K562 (cell line): Measurements from ENCODE around the gene MVK. TPM values are rescaled to one million over a fixed set of nuclear protein-coding genes. Genes with fewer than 3 reads are reported as not detected.

Source experiments
- BCL6 ChIP-seq: fragments of 250-450 bp; sonication (Bioruptor Pico); IDR thresholded peaks from 2 replicates; pipeline ENCODE4 v1.4.0; 2020
- CREB1 ChIP-seq, 2 experiments: sonication (generic) in 1 of 2; formaldehyde crosslinking in 1 of 2; IDR thresholded peaks; 2 replicates each; pipeline versions ENCODE4 v1.6.1 to v1.8.0; 2012 to 2022; ENCODE audit warnings: inconsistent platforms in 1 of 2, mild to moderate bottlenecking in 1 of 2, missing genetic modification reagents in 1 of 2, moderate library complexity in 1 of 2
- FOXP1 ChIP-seq: sonication (generic); formaldehyde crosslinking; IDR thresholded peaks from 2 replicates; pipeline ENCODE4 v1.8.0; 2022; ENCODE audit warnings: mild to moderate bottlenecking, missing genetic modification reagents
- NFIC ChIP-seq: fragments of 450-650 bp; IDR thresholded peaks from 2 replicates; pipeline ENCODE4 v1.6.1; 2017; ENCODE audit warnings: mild to moderate bottlenecking, inconsistent platforms
- SREBF1 ChIP-seq: fragments of 150-350 bp; IDR thresholded peaks from 2 replicates; pipeline ENCODE4 v1.6.1; 2014; ENCODE audit warnings: antibody characterized with exemption, low read depth, low read length, borderline replicate concordance
- TOE1 ChIP-seq, 2 experiments: fragments of 450-650 bp in 1 of 2; sonication (generic) in 1 of 2; formaldehyde crosslinking in 1 of 2; IDR thresholded peaks; 2 replicates each; pipeline versions ENCODE4 v1.7.1 to v1.8.0; 2016 to 2022; ENCODE audit warnings: borderline replicate concordance in 2 of 2, mild to moderate bottlenecking in 2 of 2, antibody characterized with exemption in 1 of 2, inconsistent platforms in 1 of 2, low read depth in 1 of 2, missing genetic modification reagents in 1 of 2, moderate library complexity in 1 of 2
- ZBTB5 ChIP-seq: fragments of 450-650 bp; IDR thresholded peaks from 2 replicates; pipeline ENCODE4 v1.6.1; 2017; ENCODE audit warnings: antibody characterized with exemption
- ZNF75A ChIP-seq: fragments of 450-650 bp; formaldehyde crosslinking; IDR thresholded peaks from 2 replicates; pipeline ENCODE4 v1.4.0; 2020; ENCODE audit warnings: mild to moderate bottlenecking
- polyA plus RNA-seq, 8 experiments: library from polyadenylated mRNA; depleted of rRNA in 4 of 8; stranded (reverse) in 5 of 8; unstranded in 3 of 8; fragments of >200 nt; fragmentation: Nextera tagmentation in 2 of 8; fragmentation: Illumina TruSeq in 1 of 8; extraction: Ambion mirVana in 2 of 8; extraction: Trizol in 1 of 8; gene quantifications; 2 replicates each; pipeline versions ENCODE4 v1.2.1 to v1.2.3, GENCODE V29; 2011 to 2014; ENCODE audit warnings: inconsistent platforms in 1 of 8, missing spikeins in 1 of 8
- total RNA-seq, 7 experiments: library from RNA; depleted of rRNA in 6 of 7; stranded (reverse); fragments of >200 nt in 6 of 7; fragmentation: Illumina TruSeq in 2 of 7; extraction: Trizol in 2 of 7; gene quantifications; 2 replicates each; pipeline versions ENCODE4 v1.2.1 to v1.2.3, GENCODE V29; 2011 to 2021; ENCODE audit warnings: low replicate concordance in 1 of 7
- TF ChIP-seq, protein P1 (sequence below): fragments of 250-450 bp; sonication (Bioruptor Pico); IDR thresholded peaks from 2 replicates; pipeline ENCODE4 v1.5.0; 2022; ENCODE audit warnings: mild to moderate bottlenecking
- TF ChIP-seq, protein P2 (sequence below): fragments of 200-600 bp; sonication (generic); IDR thresholded peaks from one replicate; pipeline ENCODE4 v1.6.1; 2012; ENCODE audit warnings: mild to moderate bottlenecking, low read depth, low read length, inconsistent platforms

MVK gene
- total and polyA plus RNA-seq, 9 of the 15 experiments (the other 6 are each of a cell fraction or from before 2014, with no cell fraction given): 0.41 to 33.6 (median 18.8) TPM

- TF ChIP-seq ZBTB5 (peak; percentile 91), CREB1 (IDR thresholded peaks at IDR 0.05) (peak; percentile 100), CREB1 (CRISPR knock-in tag; IDR thresholded peaks at IDR 0.05) (peak; percentile 99), ZNF75A (CRISPR knock-in tag) (no peak), FOXP1 (CRISPR knock-in tag) (0 out of 2 replicates have a peak, but pooled peaks have one; percentile 32), SREBF1 (peak; percentile 96), NFIC (peak; percentile 76), BCL6 (no peak), TOE1 (IDR thresholded peaks at IDR 0.05; ENCODE audit: borderline replicate concordance) (peak; percentile 90), TOE1 (CRISPR knock-in tag; IDR thresholded peaks at IDR 0.05; ENCODE audit: borderline replicate concordance, low read depth) (no peak; the same call in 1 of the 2 replicates)
- TF ChIP-seq, protein P1, sequence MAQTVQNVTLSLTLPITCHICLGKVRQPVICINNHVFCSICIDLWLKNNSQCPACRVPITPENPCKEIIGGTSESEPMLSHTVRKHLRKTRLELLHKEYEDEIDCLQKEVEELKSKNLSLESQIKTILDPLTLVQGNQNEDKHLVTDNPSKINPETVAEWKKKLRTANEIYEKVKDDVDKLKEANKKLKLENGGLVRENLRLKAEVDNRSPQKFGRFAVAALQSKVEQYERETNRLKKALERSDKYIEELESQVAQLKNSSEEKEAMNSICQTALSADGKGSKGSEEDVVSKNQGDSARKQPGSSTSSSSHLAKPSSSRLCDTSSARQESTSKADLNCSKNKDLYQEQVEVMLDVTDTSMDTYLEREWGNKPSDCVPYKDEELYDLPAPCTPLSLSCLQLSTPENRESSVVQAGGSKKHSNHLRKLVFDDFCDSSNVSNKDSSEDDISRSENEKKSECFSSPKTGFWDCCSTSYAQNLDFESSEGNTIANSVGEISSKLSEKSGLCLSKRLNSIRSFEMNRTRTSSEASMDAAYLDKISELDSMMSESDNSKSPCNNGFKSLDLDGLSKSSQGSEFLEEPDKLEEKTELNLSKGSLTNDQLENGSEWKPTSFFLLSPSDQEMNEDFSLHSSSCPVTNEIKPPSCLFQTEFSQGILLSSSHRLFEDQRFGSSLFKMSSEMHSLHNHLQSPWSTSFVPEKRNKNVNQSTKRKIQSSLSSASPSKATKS (CRISPR knock-in tag): no peak
- TF ChIP-seq, protein P2, sequence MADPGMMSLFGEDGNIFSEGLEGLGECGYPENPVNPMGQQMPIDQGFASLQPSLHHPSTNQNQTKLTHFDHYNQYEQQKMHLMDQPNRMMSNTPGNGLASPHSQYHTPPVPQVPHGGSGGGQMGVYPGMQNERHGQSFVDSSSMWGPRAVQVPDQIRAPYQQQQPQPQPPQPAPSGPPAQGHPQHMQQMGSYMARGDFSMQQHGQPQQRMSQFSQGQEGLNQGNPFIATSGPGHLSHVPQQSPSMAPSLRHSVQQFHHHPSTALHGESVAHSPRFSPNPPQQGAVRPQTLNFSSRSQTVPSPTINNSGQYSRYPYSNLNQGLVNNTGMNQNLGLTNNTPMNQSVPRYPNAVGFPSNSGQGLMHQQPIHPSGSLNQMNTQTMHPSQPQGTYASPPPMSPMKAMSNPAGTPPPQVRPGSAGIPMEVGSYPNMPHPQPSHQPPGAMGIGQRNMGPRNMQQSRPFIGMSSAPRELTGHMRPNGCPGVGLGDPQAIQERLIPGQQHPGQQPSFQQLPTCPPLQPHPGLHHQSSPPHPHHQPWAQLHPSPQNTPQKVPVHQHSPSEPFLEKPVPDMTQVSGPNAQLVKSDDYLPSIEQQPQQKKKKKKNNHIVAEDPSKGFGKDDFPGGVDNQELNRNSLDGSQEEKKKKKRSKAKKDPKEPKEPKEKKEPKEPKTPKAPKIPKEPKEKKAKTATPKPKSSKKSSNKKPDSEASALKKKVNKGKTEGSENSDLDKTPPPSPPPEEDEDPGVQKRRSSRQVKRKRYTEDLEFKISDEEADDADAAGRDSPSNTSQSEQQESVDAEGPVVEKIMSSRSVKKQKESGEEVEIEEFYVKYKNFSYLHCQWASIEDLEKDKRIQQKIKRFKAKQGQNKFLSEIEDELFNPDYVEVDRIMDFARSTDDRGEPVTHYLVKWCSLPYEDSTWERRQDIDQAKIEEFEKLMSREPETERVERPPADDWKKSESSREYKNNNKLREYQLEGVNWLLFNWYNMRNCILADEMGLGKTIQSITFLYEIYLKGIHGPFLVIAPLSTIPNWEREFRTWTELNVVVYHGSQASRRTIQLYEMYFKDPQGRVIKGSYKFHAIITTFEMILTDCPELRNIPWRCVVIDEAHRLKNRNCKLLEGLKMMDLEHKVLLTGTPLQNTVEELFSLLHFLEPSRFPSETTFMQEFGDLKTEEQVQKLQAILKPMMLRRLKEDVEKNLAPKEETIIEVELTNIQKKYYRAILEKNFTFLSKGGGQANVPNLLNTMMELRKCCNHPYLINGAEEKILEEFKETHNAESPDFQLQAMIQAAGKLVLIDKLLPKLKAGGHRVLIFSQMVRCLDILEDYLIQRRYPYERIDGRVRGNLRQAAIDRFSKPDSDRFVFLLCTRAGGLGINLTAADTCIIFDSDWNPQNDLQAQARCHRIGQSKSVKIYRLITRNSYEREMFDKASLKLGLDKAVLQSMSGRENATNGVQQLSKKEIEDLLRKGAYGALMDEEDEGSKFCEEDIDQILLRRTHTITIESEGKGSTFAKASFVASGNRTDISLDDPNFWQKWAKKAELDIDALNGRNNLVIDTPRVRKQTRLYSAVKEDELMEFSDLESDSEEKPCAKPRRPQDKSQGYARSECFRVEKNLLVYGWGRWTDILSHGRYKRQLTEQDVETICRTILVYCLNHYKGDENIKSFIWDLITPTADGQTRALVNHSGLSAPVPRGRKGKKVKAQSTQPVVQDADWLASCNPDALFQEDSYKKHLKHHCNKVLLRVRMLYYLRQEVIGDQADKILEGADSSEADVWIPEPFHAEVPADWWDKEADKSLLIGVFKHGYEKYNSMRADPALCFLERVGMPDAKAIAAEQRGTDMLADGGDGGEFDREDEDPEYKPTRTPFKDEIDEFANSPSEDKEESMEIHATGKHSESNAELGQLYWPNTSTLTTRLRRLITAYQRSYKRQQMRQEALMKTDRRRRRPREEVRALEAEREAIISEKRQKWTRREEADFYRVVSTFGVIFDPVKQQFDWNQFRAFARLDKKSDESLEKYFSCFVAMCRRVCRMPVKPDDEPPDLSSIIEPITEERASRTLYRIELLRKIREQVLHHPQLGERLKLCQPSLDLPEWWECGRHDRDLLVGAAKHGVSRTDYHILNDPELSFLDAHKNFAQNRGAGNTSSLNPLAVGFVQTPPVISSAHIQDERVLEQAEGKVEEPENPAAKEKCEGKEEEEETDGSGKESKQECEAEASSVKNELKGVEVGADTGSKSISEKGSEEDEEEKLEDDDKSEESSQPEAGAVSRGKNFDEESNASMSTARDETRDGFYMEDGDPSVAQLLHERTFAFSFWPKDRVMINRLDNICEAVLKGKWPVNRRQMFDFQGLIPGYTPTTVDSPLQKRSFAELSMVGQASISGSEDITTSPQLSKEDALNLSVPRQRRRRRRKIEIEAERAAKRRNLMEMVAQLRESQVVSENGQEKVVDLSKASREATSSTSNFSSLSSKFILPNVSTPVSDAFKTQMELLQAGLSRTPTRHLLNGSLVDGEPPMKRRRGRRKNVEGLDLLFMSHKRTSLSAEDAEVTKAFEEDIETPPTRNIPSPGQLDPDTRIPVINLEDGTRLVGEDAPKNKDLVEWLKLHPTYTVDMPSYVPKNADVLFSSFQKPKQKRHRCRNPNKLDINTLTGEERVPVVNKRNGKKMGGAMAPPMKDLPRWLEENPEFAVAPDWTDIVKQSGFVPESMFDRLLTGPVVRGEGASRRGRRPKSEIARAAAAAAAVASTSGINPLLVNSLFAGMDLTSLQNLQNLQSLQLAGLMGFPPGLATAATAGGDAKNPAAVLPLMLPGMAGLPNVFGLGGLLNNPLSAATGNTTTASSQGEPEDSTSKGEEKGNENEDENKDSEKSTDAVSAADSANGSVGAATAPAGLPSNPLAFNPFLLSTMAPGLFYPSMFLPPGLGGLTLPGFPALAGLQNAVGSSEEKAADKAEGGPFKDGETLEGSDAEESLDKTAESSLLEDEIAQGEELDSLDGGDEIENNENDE: no peak
Measured at GRCh38 chr12:109573029-109573913, at the start of gene MVK, which contains the start of gene MMAB (continued).
